ENCODE data around the gene DNAJC16. TPM values are rescaled to one million over a fixed set of nuclear protein-coding genes. Genes with fewer than 3 reads are reported as not detected.
A peak's percentile ranks its signal among the peaks of the same experiment; 100 is the strongest.
"Not testable (repeated sequence)": the region's sequence is repeated elsewhere in the genome, so short reads cannot be mapped to it uniquely, and the experiment has no call there.

DNAJC16 gene
- total RNA-seq: 10.2 and 14.1 TPM in 2 replicates

DNA sequence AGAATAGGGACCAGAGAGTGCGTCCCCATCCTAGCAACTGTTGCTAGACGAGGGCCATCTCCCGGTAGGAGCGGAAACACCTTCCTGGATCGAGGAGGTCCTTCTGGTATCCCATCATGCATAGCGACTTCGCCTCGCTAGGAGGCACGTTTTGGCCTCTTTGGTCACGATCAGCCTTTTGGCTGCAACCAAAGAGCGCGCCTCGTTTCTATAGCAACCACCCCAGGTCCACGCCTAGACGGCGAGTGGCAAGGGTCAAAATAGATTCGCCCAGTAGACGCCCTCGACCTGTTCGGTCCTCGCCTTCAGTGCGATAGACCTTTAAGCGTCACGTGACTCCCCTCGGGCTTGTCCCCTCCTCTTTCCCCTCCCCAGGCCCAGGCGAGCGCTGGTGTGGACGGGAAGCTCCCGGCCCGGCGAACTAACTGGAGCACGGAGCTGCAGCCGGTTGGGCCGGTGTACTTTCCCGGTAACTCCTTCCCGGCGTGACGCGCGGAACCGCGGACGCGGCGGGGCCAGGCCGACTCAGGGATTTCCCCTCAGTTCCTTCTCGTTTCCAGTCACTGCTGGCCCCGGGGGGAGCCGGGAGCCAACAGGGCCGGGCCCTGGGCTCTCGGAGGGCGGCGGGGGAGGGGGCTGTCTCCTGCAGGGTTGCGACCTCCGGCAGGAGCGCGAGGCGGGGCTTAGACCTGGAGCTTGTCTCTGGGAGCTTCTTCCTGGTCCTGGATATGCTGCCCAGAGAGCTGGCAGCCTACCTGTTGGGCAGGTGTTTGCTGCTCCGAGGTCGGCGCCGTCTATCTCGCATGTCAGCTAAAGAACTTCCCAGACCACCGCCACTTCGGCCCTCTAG is at the start of gene DNAJC16:
TSS of gene DNAJC16 (plus strand) at position 359 of the 850 bp plus-strand sequence. CDS start 2,258 bp downstream, outside the sequence.
- peak; percentile 100 for DNase-seq (ENCODE audit: low read depth in 2 of 2)

DNA sequence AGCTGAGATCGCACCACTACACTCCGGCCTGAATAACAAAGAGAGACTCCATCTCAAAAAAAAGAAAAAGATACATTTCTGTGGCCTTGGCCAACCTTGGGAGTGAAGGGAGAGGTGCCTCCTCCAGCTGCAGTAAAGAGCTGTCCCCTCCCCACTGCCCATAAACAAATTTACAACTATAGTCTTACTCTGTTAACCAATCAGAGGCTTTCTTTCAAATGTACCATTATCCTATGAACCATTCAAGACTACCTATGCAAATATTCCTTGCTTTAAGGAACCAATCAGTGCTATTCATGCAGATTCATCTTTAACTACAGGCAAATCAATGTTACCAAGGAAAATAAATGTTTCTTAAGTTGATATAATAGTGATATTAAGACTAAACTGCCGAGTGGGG is 49.7 kb upstream of the DNAJC16 start:
- no peak for DNase-seq (ENCODE audit: low read depth in 2 of 2)

DNA sequence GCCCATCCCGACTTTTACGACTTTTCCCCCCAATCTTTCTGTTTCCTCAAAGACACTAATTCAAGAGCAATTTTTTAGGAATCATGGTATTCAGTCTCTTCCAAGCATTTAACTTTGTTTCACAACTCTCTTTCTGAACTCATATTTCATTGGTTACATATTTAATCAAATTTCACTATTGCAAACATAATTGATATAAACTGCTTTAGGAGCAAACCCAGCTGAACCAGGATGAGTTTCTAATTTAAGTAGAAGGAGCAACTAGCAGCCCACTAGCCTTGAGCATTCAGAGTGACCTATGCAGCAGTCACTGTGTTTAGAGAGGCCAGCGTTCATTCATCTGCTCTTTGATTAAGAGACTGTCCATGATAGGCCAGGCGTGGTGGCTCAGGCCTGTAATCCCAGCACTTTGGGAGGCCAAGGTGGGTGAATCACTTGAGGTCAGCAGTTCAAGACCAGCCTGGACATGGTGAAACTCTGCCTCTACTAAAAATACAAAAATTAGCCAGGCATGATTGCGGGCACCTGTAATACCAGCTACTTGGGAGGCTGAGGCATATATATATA is 48.9 kb upstream of the DNAJC16 start:
- DNase-seq (ENCODE audit: low read depth in 2 of 2): no peak

DNA sequence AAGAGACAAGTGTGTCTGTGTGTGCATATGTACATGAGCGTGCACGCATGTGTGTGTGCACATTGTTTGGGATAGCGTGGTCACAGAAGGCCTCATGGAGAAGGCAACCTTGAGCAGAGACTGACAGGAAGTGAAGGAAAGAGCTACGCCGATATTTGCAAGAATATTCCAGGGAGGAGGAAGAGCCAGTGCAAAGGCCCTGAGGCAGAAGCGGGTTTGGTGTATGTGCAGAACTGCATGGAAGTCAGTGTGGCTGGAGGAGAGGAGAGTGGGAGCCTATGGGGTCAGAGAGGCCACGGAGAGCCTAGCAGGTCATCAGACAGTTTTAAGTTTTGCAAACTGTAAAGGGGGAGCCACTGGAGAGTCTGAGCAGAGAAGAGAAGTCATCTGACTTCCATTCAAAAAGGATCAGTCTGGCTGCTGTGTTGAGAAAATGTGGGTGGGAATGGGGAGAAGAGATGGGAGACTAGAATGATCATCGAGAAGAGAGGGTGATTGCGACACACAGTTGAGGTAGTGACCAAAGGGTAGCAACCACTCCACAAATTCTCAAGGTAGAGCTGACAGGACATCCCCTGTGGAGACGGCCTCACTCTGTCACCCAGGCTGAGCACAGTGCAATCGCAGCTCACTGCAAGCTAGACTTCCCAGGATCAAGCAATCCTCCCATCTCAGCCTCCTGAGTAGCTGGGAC is 46.8 kb upstream of the DNAJC16 start:
- no peak for DNase-seq (ENCODE audit: low read depth in 2 of 2)

DNA sequence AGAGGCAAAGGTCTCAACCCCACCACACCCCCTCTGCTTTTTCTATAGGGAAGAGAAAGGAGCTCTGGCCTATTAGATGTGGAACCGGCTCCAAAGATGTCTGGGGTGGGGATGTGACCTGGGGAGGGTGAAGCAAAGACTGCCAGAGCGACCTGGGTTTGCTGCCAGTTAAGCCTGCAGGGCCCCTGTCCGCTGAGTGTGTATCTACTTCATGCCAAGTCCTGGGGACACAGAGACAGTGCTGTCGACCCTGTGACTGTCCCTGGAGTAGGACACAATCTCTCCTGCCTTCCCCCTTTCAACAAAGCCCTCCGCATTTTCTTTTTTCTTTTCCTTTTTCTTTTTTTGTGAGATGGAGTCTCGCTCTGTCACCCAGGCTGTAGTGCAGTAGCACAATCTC is 44.2 kb upstream of the DNAJC16 start:
- not testable (repeated sequence) for DNase-seq (ENCODE audit: low read depth in 2 of 2)

DNA sequence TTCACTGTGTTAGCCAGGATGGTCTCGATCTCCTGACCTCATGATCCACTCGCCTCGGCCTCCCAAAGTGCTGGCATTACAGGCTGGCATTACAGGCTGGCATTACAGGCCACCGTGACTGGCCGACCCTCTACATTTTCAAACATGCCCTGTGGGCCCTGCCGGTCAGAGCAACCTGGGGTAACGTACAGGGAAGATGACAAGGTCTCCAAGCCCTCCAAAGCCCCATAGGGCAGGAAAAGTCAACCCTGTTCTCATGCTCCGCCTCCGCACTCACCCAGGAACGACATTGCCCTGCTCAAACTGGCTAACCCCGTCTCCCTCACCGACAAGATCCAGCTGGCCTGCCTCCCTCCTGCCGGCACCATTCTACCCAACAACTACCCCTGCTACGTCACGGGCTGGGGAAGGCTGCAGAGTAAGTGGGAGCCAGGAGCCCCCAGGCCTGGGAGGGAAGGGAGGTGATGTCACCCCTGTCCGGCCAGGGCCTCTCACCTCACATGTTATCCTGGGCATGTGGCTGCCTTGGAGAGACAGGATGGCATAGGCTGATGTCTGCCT is 43.6 kb upstream of the DNAJC16 start:
- not testable (repeated sequence) for DNase-seq (ENCODE audit: low read depth in 2 of 2)

DNA sequence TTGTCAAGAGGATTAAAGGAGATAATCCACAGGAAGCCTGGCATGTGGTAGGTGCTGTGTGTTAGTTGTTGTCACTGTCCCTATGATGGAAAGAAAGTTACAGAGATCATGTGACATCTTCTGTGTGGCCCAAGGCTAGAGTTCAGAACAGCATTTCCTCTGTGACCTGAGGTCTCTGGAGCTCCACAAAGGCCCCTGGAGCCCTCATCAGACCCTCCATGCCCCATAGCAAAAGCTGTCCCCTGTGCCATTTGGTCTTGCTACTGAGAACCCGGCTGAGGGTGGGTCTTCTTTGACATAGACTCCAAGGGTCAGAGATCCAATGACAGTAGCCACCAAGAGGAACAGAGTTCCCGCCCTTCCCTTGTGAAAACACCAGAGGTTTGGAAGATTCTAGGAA is 42.7 kb upstream of the DNAJC16 start:
- no peak for DNase-seq (ENCODE audit: low read depth in 2 of 2)

DNA sequence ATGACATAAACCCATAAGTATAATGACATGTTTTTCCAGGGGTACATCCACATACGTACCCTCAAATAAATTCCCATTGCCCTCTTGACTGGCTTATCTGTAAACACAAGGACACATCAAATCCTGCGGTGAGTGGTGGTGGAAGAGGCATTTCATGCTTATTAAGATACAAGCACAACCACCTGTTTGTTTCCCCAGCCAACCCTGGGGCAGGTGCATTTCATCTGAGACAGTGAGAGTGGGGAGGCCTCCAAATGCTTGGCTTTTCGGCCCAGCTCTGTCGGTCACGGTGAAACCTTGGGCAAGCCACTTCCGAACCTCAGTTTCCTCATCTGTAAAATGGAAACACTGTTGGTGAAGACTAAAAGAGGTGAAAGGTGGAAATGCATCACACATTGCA is 42.2 kb upstream of the DNAJC16 start:
- DNase-seq (ENCODE audit: low read depth in 2 of 2): not testable (repeated sequence)

DNA sequence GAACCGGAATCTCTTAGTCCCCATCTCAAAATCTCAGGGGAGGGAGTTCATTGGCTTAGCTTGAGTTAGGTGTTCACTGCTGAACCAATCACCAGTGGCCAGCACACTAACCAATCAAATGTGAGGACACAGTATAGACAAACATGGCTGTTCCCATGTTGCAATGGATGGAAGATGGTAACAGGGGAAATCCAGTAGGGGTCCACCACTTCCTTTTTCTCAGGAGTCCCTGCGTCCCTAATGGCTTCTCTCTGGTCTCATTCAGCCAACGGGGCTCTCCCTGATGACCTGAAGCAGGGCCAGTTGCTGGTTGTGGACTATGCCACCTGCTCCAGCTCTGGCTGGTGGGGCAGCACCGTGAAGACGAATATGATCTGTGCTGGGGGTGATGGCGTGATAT is 41.0 kb upstream of the DNAJC16 start:
- DNase-seq (ENCODE audit: low read depth in 2 of 2): no peak

DNA sequence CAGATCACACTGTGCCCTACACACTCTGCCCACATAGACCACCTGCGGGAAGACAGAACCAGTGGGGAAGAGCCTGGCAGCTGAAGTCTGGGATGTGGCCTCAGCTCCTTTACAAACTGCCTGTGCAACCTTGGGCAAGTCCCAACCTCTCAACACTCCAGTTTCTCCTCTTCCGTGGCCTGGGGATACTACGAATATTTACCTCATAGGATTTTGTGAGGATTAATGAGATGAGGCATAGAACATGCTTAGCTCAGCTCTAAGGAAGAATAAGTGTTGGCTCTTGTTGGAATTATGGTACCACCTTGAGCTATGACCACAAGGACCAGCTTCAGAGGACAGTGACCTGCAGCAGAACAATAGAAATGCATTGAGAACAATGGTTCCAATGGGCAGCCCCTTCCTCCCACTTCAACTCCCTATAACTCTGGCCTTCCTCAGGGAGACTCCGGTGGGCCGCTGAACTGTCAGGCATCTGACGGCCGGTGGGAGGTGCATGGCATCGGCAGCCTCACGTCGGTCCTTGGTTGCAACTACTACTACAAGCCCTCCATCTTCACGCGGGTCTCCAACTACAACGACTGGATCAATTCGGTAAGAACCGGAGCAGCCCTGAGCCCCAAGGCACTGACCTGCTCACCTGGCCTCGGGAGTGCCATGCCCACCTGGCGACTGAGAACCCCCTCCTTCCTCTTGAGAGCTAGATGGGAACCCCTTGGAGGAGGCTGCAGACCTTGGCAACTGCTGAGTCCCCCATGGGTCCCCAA is 39.6 kb upstream of the DNAJC16 start:
- DNase-seq (ENCODE audit: low read depth in 2 of 2): not testable (repeated sequence)

DNA sequence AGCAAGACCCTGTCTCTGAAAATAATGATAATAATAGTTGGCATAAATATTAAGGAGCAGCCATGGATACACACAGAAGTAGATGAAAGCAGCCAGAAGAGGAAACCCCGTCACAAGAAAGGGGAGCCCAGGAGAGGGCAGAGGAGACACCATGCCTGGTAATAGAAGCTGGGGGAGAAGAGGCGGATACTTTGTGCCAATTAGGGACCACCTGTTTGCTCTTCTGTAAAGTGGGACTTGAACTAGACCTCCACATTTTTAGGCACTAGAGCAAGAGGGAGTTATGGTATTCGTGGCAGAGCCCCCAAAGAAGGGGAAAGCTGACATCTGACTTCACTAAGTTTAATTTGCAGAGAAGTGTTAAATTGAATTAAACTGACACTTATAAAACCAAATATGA is 38.3 kb upstream of the DNAJC16 start:
- DNase-seq (ENCODE audit: low read depth in 2 of 2): no peak

DNA sequence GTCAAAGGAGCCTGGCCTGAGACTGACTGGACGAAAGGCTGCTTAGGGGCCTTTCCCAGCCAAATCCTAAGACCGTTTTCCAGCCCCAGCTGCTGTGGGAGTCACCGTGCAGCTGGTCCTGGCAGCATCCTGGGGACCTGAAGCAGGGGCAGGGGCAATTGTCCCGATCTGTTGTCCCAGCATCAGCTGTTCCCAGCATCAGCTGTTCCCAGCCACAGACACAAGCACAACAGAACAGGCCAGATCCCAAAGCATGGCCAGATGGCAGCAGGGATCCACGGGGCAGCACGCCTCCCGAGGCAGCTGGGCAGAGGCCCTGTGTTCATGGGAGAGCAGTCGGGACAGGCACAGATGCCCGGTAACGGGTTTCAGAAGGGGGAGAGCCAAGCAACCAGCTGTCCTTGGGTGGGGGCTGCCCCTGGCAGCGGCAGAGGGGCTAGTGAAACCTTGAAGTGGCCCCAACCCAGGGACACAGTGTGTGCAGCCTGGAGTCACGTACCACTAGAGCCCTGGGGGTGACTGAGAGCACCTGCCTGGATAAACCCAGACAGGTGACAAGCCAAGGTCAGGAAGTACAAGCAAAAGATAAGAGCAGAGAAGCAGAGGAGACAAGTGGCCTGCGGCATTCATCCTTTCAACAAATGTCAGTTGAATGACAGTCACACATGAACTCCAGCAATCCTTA is 37.5 kb upstream of the DNAJC16 start:
- DNase-seq (ENCODE audit: low read depth in 2 of 2): no peak

DNA sequence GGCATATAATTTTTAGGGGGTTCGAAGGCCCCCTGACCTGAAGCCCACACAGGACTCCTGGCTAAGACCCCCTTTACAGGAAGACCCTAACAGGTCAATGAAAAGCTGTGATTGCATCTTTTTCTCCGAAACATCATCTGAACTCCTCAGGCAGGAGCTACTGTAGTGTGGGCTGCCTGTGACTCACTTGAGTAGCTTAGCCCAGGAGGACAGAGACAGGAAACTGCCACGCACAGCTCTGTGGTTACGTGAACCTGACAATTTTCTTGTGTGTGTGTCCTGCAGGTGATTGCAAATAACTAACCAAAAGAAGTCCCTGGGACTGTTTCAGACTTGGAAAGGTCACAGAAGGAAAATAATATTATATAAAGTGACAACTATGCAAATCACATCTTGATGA is 35.6 kb upstream of the DNAJC16 start:
- DNase-seq (ENCODE audit: low read depth in 2 of 2): peak in 1 of 2 donors; percentile 67

DNA sequence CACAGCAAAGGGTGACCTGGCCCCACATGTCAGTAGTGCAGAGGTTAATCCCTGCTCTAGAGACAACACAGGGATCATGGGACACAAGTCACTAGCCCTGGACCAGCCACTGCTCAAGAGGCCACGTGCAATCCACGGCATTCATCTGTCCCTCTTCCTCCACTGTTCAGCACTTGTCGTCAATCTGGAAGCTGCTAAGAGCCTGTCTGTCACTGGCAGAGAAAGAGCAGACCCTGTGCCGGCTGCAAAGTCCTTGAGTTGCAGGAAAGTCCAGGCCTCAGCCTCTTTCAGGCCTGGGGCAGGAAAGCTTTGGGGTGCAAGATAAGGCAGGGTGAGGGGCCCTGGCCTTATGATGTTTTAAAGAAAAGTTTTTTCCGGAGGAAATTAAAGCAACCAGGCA is 34.1 kb upstream of the DNAJC16 start:
- no peak for DNase-seq (ENCODE audit: low read depth in 2 of 2)

DNA sequence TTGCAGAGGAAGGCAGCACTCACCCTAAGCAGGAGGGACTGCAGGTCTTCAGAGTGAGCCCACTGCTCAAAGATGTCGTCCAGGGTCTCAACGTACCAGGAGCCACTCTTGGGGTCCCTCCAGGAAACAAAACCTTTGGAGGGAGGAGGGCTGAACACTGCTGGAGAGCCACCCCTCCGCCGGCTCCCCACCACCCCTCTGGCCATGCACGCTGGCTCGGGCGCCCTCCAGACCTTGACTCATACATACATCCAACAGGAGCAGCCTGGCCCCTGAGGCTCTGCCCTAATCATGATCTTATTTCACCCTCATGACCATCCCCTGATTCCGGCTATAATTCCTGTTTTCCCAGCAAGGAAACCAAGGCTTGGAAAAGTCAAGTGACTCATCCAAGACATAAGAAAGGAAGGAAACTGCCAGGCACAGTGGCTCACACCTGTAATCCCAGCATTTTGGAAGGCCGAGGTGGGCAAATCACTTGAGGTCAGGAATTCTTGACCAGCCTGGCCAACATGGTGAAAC is 32.7 kb upstream of the DNAJC16 start:
- DNase-seq (ENCODE audit: low read depth in 2 of 2): peak in 1 of 2 donors; percentile 59

DNA sequence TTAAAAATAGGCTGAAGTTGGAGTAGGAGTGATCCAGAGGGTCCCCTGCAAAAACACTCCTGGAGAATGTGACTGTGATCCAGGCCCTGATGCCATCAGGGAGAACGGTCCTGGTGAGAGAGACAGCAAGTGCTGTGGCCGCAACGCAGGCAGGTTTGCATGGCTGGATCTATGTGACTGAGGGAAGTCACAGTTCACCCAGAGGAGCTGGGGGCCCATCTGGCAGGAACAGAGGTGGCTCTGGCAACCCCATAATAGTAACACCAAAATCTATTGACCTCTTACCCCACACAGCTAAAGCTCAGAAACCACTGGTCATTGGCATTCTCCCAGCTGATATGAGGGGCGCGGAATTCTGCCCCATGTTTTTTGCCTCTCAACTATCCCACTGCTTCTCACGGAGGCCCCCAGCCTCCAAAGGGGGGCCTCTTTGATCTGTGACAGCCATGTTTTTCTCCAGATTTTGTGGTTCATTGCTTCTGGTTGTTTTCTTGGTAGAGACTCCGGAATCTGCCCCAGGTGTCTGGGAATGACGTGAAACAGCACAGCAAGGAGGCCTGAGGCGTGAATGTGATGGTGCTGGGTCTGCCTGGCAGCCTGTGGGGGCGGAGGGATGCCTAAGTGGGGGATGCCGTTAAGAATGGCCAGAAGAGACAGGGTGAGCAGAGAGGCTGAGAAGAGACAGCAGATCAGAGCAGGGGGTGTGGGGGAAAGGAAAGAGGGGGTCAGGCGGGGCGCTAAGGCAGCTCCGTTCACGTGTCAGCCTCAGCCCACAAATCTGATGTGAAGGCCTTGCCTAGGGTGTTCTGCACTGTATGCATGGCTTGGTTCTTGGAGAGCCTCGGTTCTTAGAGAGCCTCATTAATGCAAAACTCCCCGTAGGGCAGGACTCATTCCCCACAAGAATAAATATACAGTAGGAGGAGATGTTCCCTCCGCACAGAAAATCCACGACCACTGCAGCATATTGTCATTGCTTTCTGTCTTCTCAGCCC is 26.2 kb upstream of the DNAJC16 start:
- DNase-seq (ENCODE audit: low read depth in 2 of 2): no peak

DNA sequence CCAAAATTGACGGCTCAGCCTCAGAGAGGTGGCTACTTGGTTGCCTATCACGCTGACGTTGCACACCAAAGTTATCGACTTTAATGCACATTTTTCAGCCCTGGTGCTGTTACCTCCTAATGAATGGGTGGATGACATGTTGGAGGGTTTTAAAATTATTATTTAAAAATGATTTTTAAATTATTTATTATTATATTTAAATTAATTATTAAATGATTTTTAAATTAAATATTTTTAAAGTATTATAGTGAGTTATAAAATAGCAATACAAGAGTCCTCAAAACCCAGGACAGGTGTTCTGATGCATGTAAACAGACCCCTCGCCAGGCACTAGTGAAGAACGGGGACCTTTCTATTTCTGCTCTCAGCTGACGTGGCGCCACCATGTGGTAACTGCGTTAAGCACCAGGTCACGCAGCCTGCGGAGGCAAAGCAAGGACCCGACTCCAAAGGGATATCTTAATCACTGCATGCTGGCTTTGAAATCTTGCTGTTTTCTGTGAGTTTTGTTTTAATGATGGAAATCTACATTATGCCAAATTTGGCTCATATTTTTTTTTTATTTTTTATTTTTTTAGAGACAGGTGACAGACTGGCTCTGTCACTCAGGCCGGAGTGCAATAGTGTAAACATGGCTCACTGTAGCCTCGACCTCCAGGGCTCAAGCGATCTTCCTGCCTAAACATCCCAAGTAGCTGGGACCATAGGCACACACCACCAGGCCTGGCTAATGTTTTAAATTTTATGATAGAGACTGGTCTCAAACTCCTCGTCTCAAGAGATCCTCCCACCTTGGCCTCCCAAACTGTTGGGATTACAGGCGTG is 25.2 kb upstream of the DNAJC16 start:
- peak; percentile 64 to 73 for DNase-seq (ENCODE audit: low read depth in 2 of 2)

DNA sequence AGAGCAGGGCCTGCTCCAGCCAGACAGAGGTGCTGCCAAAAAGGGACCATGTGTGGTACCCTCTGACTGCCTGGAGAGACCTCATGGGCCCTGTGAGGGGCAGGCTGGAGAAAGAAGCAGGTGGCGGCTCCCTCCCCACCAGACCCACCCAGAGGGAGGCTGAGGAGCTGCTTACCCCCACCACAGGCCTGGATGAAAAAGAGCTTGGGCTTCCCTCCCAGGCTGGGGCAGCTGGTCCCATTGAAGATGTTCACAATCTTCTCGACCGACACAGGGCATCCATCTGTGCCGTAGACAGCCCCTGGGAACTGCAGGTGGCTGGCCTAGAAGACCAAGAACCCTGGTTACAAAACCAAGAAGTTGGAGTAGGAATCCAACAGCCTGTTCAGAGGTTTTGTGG is 22.2 kb upstream of the DNAJC16 start:
- DNase-seq (ENCODE audit: low read depth in 2 of 2): no peak

Data from lung microvascular endothelial cell (primary cell).